Sigmoid colon (tissue), 3 donors: ENCODE data around the gene IRX4.

Experiments used
- CTCF ChIP-seq, 4 experiments: fragments of 450-650 bp in 3 of 4; fragments of 200-600 bp in 1 of 4; IDR thresholded peaks; one replicate each; pipeline ENCODE4 v1.5.1; 2016 to 2019; ENCODE audit warnings: antibody characterized with exemption in 4 of 4, mild to moderate bottlenecking in 3 of 4, moderate library complexity in 2 of 4
- POLR2A ChIP-seq, 2 donors: fragments of 450-650 bp; IDR thresholded peaks; one replicate each; pipeline ENCODE4 v1.6.1; 2016; ENCODE audit warnings: antibody characterized with exemption in 2 of 2, mild to moderate bottlenecking in 2 of 2, moderate library complexity in 2 of 2

GRCh38 chr5:1896602-1897376 is 14.1 kb upstream of the IRX4 start:
- TF ChIP-seq CTCF (IDR thresholded peaks at IDR 0.05) (no peak), POLR2A (IDR thresholded peaks at IDR 0.05) (no peak)
